SK-N-SH treated with all-trans-retinoic acid at 6 μM for 48 hours (cell line): ENCODE data around the gene ANKS1A.

Source experiments
- ATAC-seq: fragments of 200-7000 bp; cut with Tn5 transposase; 3 replicates; pipeline ENCODE4 v1.9.1; 2020; ENCODE audit warnings: mild to moderate bottlenecking, moderate library complexity
- ARNTL ChIP-seq: fragments of 450-650 bp; formaldehyde crosslinking; IDR thresholded peaks from 2 replicates; pipeline ENCODE4 v1.5.0; 2020; ENCODE audit warnings: low read depth, mild to moderate bottlenecking, moderate library complexity, borderline replicate concordance
- CREB5 ChIP-seq: fragments of 250-450 bp; sonication (Bioruptor Pico); IDR thresholded peaks from 2 replicates; pipeline ENCODE4 v1.5.1; 2020; ENCODE audit warnings: low read depth, mild to moderate bottlenecking, moderate library complexity
- CSDC2 ChIP-seq: fragments of 250-450 bp; sonication (Bioruptor Pico); IDR thresholded peaks from 2 replicates; pipeline ENCODE4 v1.5.0; 2020; ENCODE audit warnings: mild to moderate bottlenecking, moderate library complexity
- CSRNP3 ChIP-seq: fragments of 250-450 bp; sonication (Bioruptor Pico); IDR thresholded peaks from 2 replicates; pipeline ENCODE4 v1.5.1; 2021; ENCODE audit warnings: mild to moderate bottlenecking, moderate library complexity
- GLIS3 ChIP-seq: fragments of 250-450 bp; sonication (Bioruptor Pico); IDR thresholded peaks from 2 replicates; pipeline ENCODE4 v1.5.0; 2020; ENCODE audit warnings: mild to moderate bottlenecking, moderate library complexity
- OSR1 ChIP-seq: fragments of 250-450 bp; sonication (Bioruptor Pico); IDR thresholded peaks from 2 replicates; pipeline ENCODE4 v1.8.0; 2022; ENCODE audit warnings: moderate library complexity, mild to moderate bottlenecking, inconsistent platforms
- PATZ1 ChIP-seq: fragments of 250-450 bp; sonication (Bioruptor Pico); IDR thresholded peaks from 2 replicates; pipeline ENCODE4 v1.8.0; 2020; ENCODE audit warnings: mild to moderate bottlenecking, moderate library complexity, borderline replicate concordance
- POU6F1 ChIP-seq: fragments of 250-450 bp; sonication (Bioruptor Pico); IDR thresholded peaks from 2 replicates; pipeline ENCODE4 v1.8.0; 2021; ENCODE audit warnings: low read depth, mild to moderate bottlenecking, moderate library complexity, borderline replicate concordance
- PPARA ChIP-seq: fragments of 250-450 bp; sonication (Bioruptor Pico); IDR thresholded peaks from 2 replicates; pipeline ENCODE4 v1.5.0; 2020; ENCODE audit warnings: mild to moderate bottlenecking, borderline replicate concordance
- RARB ChIP-seq: fragments of 250-450 bp; sonication (Bioruptor Pico); IDR thresholded peaks from 2 replicates; pipeline ENCODE4 v1.8.0; 2021; ENCODE audit warnings: mild to moderate bottlenecking, moderate library complexity
- SNAI2 ChIP-seq: fragments of 250-450 bp; sonication (Bioruptor Pico); IDR thresholded peaks from 2 replicates; pipeline ENCODE4 v1.5.0; 2020; ENCODE audit warnings: mild to moderate bottlenecking, moderate library complexity
- TCF4 ChIP-seq: fragments of 250-450 bp; sonication (Bioruptor Pico); IDR thresholded peaks from 2 replicates; pipeline ENCODE4 v1.8.0; 2021; ENCODE audit warnings: mild to moderate bottlenecking, moderate library complexity, borderline replicate concordance
- TOX ChIP-seq: fragments of 250-450 bp; sonication (Bioruptor Pico); IDR thresholded peaks from 2 replicates; pipeline ENCODE4 v1.8.0; 2021; ENCODE audit warnings: mild to moderate bottlenecking, moderate library complexity, borderline replicate concordance
- TSHZ2 ChIP-seq: fragments of 250-450 bp; sonication (Bioruptor Pico); IDR thresholded peaks from 2 replicates; pipeline ENCODE4 v1.5.0; 2020; ENCODE audit warnings: mild to moderate bottlenecking, moderate library complexity
- ZC3H10 ChIP-seq: fragments of 250-450 bp; sonication (Bioruptor Pico); IDR thresholded peaks from 2 replicates; pipeline ENCODE4 v1.5.1; 2021; ENCODE audit warnings: mild to moderate bottlenecking, moderate library complexity
- ZFP3 ChIP-seq: fragments of 250-450 bp; sonication (Bioruptor Pico); IDR thresholded peaks from 2 replicates; pipeline ENCODE4 v1.5.0; 2020; ENCODE audit warnings: mild to moderate bottlenecking, moderate library complexity
- ZFP30 ChIP-seq: fragments of 450-650 bp; formaldehyde crosslinking; IDR thresholded peaks from 2 replicates; pipeline ENCODE4 v1.5.0; 2022; ENCODE audit warnings: mild to moderate bottlenecking, moderate library complexity
- ZNF565 ChIP-seq: fragments of 450-650 bp; formaldehyde crosslinking; conservative IDR thresholded peaks from 2 replicates; pipeline ENCODE4 v1.5.0; 2020; ENCODE audit warnings: low read depth, mild to moderate bottlenecking, moderate library complexity
- ZNF70 ChIP-seq: fragments of 450-650 bp; formaldehyde crosslinking; IDR thresholded peaks from 2 replicates; pipeline ENCODE4 v1.5.0; 2020; ENCODE audit warnings: mild to moderate bottlenecking, moderate library complexity
- ZNF8 ChIP-seq: fragments of 450-650 bp; formaldehyde crosslinking; IDR thresholded peaks from 2 replicates; pipeline ENCODE4 v1.5.0; 2020; ENCODE audit warnings: mild to moderate bottlenecking, moderate library complexity

The ANKS1A gene

GRCh38 chr6:35018746-35019145 lies 129.7 kb downstream of the ANKS1A start:
- no peak for ATAC-seq
- TF ChIP-seq ARNTL (no peak), GLIS3 (CRISPR knock-in tag) (no peak), ZNF70 (CRISPR knock-in tag) (no peak)

- TF ChIP-seq ZNF8, result no peak
- no peak for TF ChIP-seq ZFP3
- TF ChIP-seq TCF4 (CRISPR knock-in tag), result no peak
- TF ChIP-seq POU6F1 (CRISPR knock-in tag), result no peak
- no peak for ATAC-seq
These were observed 130.1 kb downstream of the ANKS1A start for GRCh38 chr6:35019171-35019570.

GRCh38 chr6:35019831-35020230 lies 130.8 kb downstream of the ANKS1A start:
- ATAC-seq, result no peak

More at GRCh38 chr6:35019831-35020230, 130.8 kb downstream of the ANKS1A start:
- no peak for TF ChIP-seq GLIS3 (CRISPR knock-in tag)
- no peak for TF ChIP-seq ZC3H10 (CRISPR knock-in tag)
- TF ChIP-seq ZFP30 (CRISPR knock-in tag), result no peak
- no peak for TF ChIP-seq RARB (CRISPR knock-in tag)
- TF ChIP-seq POU6F1 (CRISPR knock-in tag), result no peak
- TF ChIP-seq SNAI2, result no peak
- no peak for TF ChIP-seq ZNF565 (CRISPR knock-in tag)
- TF ChIP-seq CSRNP3 (CRISPR knock-in tag), result no peak
- no peak for TF ChIP-seq TSHZ2 (CRISPR knock-in tag)
- no peak for TF ChIP-seq ZNF70 (CRISPR knock-in tag)
- TF ChIP-seq TCF4 (CRISPR knock-in tag), result no peak
- no peak for TF ChIP-seq OSR1 (CRISPR knock-in tag)
- TF ChIP-seq PPARA (CRISPR knock-in tag), result no peak
- no peak for TF ChIP-seq ARNTL
- TF ChIP-seq CREB5 (CRISPR knock-in tag), result no peak
- TF ChIP-seq ZFP3, result no peak
- no peak for TF ChIP-seq TOX
- no peak for TF ChIP-seq CSDC2 (CRISPR knock-in tag)
- no peak for TF ChIP-seq PATZ1 (CRISPR knock-in tag)
